ENCODE results near the gene DACT1.

GRCh38 chr14:58645641-58646040, 7.9 kb downstream of the DACT1 start:
- no peak for TF ChIP-seq SUZ12 (IDR thresholded peaks at IDR 0.05; ENCODE audit: extremely low read depth, insufficient read depth, insufficient read length)
- TF ChIP-seq ZNF274 (IDR thresholded peaks at IDR 0.05; ENCODE audit: low read depth, low read length), result no peak
